Right ventricle myocardium superior (tissue), 1 donor: ENCODE data around the gene PLD6. TPM values are rescaled to one million over a fixed set of nuclear protein-coding genes. Genes with fewer than 3 reads are reported as not detected.
"Not testable (repeated sequence)": the region's sequence is repeated elsewhere in the genome, so short reads cannot be mapped to it uniquely, and the experiment has no call there.

ENCODE experiments used
- ATAC-seq: fragments of 200-7000 bp; cut with Tn5 transposase; one replicate; pipeline ENCODE4 v1.9.1; 2020; ENCODE audit warnings: mild to moderate bottlenecking; ENCODE audit not compliant: poor library complexity
- DNase-seq: peaks from one replicate; pipeline ENCODE4 v3.0.0-alpha.2; 2020
- intact Hi-C: fragments of 100-400 bp; cut with DNase I; formaldehyde crosslinking; loops from one replicate; pipeline ENCODE4 v1.11.2; 2022
- total RNA-seq: library from RNA; stranded (reverse); fragmentation: NEBNext Ultra II Directional; extraction: Animal tissue kit (Norgen Biotek cat#: 25700); gene quantifications from one replicate; pipeline ENCODE4 v1.2.1, GENCODE V29; 2021
- donor health status: DM: no; HTN: yes; CAD: no; lungs with severe emphysema.

Gene PLD6
- total RNA-seq, 1 donor from 2014 or later: 10.2 TPM

DNA sequence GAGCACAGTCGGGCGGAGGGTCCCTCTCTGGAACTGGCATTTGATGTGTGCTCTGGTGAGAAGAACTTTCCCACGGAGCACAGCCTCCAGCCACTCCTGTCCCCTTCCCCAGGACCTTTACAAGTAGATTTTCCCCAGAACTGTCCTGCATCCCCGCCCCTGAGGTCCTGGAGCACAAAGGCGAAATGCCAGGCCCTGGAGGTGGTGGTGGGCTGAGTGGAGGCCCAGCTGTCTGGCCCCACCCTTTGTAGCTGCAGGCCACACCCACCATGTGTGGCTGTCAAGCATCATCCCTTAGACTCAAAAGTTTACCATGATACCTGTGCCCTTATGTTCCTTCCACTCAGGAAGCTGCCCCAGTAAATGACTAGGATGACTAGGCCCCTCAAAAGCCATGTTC lies 37.7 kb downstream of the PLD6 start:
- intact Hi-C loops: no loop called here
- DNase-seq (no peak), ATAC-seq (no peak)

GRCh38 chr17:17167986-17168385 lies 38.1 kb downstream of the PLD6 start:
- ATAC-seq: no peak
- DNase-seq: no peak
- intact Hi-C loops: no loop called here

DNA sequence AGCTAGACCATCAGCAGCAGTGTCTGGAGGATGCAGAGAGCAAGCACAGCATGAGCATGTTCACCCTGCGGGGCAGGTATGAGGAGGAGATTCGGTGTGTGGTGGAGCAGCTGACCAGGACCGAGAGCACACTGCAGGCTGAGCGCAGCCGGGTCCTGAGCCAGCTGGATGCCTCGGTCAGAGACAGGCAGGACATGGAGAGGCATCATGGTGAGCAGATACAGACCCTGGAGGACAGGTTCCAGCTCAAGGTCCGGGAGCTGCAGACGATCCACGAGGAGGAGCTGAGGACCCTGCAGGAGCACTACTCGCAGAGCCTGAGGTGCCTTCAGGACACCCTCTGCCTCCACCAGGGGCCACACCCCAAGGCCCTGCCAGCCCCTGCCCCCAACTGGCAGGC lies 38.8 kb downstream of the PLD6 start:
- DNase-seq (no peak), ATAC-seq (no peak)
- intact Hi-C loops: no loop called here

DNA sequence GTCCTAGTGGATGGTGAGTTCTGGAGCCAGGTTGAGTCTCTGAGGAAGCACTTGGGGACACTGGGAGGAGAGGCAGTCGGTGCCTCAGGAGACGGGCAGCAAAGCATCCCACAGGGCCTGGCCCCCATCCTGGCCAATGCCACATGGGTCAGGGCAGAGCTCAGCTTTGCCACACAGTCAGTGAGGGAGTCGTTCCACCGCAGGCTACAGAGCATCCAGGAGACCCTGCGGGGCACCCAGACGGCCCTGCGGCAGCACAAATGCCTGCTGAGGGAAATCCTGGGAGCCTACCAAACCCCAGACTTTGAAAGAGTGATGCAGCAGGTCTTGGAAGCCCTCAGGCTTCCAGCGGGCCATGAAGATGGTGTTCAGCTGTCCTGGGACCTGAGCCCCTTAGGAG lies 39.7 kb downstream of the PLD6 start:
- intact Hi-C loops: no loop called here
- ATAC-seq: no peak
- no peak for DNase-seq

DNA sequence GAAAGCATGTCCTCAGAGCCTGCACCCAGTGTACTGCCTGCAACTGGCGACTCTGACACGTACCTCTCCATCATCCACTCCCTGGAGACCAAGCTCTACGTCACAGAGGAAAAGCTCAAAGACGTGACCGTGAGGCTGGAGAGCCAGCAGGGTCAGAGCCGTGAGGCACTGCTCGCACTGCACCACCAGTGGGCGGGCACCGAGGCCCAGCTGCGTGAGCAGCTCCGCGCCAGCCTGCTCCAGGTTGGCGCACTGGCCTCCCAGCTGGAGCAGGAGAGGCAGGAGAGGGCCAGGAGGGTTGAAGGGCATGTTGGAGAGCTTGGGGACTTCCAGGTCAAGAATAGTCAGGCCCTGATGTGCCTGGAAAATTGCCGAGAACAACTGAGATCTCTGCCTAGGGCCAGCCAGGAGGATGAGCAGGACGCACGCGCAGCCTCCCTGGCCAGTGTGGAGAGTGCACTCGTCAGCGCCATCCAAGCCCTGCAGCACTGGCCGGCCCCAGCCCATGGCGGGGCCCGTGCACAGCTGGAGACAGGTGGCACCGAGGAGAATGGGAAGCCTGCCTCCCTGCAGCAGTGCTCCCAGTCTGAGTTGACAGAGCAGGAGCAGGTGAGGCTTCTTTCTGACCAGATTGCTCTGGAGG lies 40.3 kb downstream of the PLD6 start:
- intact Hi-C loops: no loop called here
- ATAC-seq (no peak), DNase-seq (no peak)

- no peak for ATAC-seq
- intact Hi-C loops: no loop called here
- DNase-seq: no peak
These were observed 41.5 kb downstream of the PLD6 start for GRCh38 chr17:17164676-17165075.

- DNase-seq (no peak), ATAC-seq (no peak)
- intact Hi-C loops: no loop called here
These were observed 42.0 kb downstream of the PLD6 start for GRCh38 chr17:17164156-17164555.

- peak; percentile 69 for ATAC-seq
- DNase-seq: no peak
These were observed 44.4 kb downstream of the PLD6 start for GRCh38 chr17:17161759-17162158.

GRCh38 chr17:17161121-17161520 lies 45.0 kb downstream of the PLD6 start:
- intact Hi-C loops: no loop called here
- DNase-seq (no peak), ATAC-seq (no peak)

More at GRCh38 chr17:17161759-17162158, 44.4 kb downstream of the PLD6 start:
- intact Hi-C loops: no loop called here

DNA sequence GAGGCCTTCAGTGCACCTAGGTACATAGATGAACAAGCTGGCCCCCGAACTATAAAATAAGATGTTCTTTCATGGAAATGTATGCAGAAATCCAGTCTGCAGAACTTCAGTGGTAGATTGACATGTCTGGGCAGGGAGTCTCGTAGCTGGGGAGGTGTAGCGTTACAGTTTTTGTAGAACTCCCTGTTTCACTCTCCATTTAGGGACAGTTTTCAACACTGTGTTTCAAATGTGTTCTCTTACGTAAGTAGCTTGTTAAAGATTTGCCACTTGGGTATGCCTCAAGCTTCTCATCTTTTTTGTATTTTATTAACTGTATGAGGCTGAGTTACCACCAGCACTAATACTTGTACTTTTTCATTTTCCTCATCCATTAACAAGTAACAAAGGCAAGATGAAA lies 46.6 kb downstream of the PLD6 start:
- intact Hi-C loops: no loop called here
- no peak for ATAC-seq
- DNase-seq: no peak

- ATAC-seq, intact Hi-C loops, DNase-seq: not testable (repeated sequence)
These were observed 47.6 kb downstream of the PLD6 start for GRCh38 chr17:17158506-17158905.

GRCh38 chr17:17157041-17157440 lies 49.1 kb downstream of the PLD6 start:
- intact Hi-C loops: no loop called here
- DNase-seq: no peak
- ATAC-seq: no peak

- intact Hi-C loops: no loop called here
- ATAC-seq (no peak), DNase-seq (no peak)
These were observed 49.6 kb downstream of the PLD6 start for GRCh38 chr17:17156511-17156910.

- DNase-seq (no peak), ATAC-seq (no peak)
- intact Hi-C loops: no loop called here
These were observed 50.0 kb downstream of the PLD6 start for GRCh38 chr17:17156107-17156506.

GRCh38 chr17:17155568-17155967 lies 50.6 kb downstream of the PLD6 start:
- no peak for DNase-seq
- intact Hi-C loops: no loop called here
- no peak for ATAC-seq

- ATAC-seq (no peak), DNase-seq (no peak)
These were observed 51.2 kb downstream of the PLD6 start for GRCh38 chr17:17154981-17155380.

DNA sequence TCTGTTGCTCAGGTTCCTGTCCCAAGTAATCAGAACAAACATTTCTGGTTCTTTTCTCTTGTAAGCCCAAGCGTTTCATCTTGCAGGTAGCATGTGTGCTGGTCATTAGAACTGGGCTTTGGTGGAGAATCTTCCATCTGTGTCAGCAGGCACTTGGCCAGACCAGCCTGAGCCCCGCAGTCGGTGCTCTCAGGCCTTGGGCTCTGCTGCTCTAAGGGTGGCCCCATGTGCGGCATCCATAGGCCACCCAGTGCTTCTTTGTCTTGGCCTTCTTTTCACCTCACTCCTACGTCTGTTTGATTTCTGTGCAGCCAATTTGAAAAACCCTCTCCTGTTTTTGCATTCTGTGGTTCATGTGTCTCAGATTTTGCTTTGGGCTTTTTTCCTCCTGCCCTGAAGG lies 51.6 kb downstream of the PLD6 start:
- intact Hi-C loops: no loop called here
- ATAC-seq (no peak), DNase-seq (no peak)

More at GRCh38 chr17:17154981-17155380, 51.2 kb downstream of the PLD6 start:
- intact Hi-C loops: no loop called here

DNA sequence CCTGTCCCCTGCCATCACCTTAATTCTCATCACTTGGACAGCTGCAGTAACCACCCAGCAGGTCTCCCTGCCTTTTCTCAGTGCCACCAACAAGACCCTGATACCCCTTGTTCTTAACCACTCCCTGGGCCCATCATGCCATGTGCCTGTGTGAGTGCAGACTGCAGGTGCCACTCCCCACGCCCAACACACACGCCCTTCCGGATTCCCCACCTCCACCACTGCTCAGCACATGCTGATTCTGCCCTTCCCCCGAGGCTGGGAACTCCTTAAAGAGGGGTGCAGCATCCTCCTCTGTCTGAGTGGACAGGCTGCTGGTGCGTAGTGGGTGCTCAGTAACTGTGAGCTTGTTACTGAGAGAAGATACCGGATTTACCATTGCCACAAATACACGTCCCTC lies 52.4 kb downstream of the PLD6 start:
- ATAC-seq (no peak), DNase-seq (no peak)
- intact Hi-C loops: no loop called here

DNA sequence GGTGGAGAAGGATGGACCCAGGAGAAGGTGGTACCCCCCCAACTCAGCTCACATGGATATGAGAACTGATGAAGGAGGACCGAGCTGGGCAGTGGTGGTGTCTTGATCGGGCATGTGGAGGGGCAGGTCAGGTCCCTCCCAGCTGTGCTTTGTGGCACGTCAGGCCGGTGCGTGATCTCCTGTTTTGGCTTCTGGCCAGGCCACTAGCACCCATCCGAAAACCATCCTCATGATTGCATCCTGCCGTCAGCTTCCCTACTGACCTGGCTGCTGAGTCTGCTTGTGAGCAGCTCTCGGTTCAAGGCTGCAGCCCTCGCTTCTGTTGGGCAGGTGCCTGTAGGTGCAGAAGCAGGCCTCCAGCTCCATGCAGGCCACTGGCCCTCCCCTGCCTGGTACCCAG lies 53.1 kb downstream of the PLD6 start:
- intact Hi-C loops: no loop called here
- DNase-seq: no peak
- no peak for ATAC-seq

DNA sequence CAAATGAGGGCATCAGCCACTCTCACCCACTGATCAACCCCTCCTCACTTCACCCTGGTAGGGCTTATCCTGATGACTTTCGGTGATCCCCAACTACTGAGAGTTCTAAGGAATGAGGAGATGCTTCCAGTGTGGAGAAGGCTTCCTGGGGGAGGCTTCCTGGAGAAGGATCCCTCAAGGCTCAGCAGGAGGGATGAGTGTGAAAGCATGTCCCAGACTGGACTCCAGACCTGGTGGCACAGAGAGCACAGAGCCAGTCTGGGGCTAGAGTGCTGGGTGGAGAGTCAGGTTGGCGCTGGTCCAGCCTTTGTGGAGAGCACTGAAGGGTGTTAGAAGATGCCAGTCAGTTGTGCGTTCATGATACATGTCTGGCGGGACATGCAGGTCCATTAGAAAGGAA lies 53.7 kb downstream of the PLD6 start:
- ATAC-seq (peak; percentile 77), DNase-seq (peak; percentile 76)
- intact Hi-C loops: no loop called here

GRCh38 chr17:17151962-17152361 lies 54.2 kb downstream of the PLD6 start:
- peak; percentile 95 for ATAC-seq
- DNase-seq: peak; percentile 94
- intact Hi-C loops: no loop called here
